ACC112 (cell line): ENCODE measurements around the gene RRBP1.

Source experiments
- H2AFZ ChIP-seq: fragments of 200-600 bp; sonication (generic); one replicate; pipeline ENCODE4 v1.6.0; 2017; ENCODE audit warnings: antibody characterized with exemption, low read length; ENCODE audit not compliant: unreplicated experiment
- H3K27ac ChIP-seq: fragments of 200-600 bp; sonication (generic); 2 replicates; pipeline ENCODE4 v1.5.1; 2014; ENCODE audit warnings: low read depth, mild to moderate bottlenecking, antibody characterized with exemption, low read length, moderate library complexity
- H3K27me3 ChIP-seq: fragments of 200-600 bp; sonication (generic); 2 replicates; pipeline ENCODE4 v1.6.1; 2014; ENCODE audit warnings: mild to moderate bottlenecking, antibody characterized with exemption, low read length, moderate library complexity, mixed read lengths; ENCODE audit not compliant: insufficient read depth
- H3K36me3 ChIP-seq: fragments of 200-600 bp; sonication (generic); 2 replicates; pipeline ENCODE4 v1.6.1; 2016; ENCODE audit warnings: mild to moderate bottlenecking, antibody characterized with exemption, low read length, moderate library complexity, mixed read lengths; ENCODE audit not compliant: insufficient read depth
- H3K4me1 ChIP-seq: fragments of 200-600 bp; sonication (generic); one replicate; pipeline ENCODE4 v1.6.1; 2016; ENCODE audit warnings: low read length, mixed read lengths; ENCODE audit not compliant: insufficient read depth, unreplicated experiment, control insufficient read depth
- H3K4me3 ChIP-seq: fragments of 200-600 bp; sonication (generic); 2 replicates; pipeline ENCODE4 v1.5.1; 2014; ENCODE audit warnings: mild to moderate bottlenecking, low read depth, low read length
- H3K79me2 ChIP-seq: fragments of 200-600 bp; sonication (generic); one replicate; pipeline ENCODE4 v1.6.0; 2016; ENCODE audit warnings: low read length; ENCODE audit not compliant: control insufficient read depth, unreplicated experiment, insufficient read depth

Gene RRBP1

DNA sequence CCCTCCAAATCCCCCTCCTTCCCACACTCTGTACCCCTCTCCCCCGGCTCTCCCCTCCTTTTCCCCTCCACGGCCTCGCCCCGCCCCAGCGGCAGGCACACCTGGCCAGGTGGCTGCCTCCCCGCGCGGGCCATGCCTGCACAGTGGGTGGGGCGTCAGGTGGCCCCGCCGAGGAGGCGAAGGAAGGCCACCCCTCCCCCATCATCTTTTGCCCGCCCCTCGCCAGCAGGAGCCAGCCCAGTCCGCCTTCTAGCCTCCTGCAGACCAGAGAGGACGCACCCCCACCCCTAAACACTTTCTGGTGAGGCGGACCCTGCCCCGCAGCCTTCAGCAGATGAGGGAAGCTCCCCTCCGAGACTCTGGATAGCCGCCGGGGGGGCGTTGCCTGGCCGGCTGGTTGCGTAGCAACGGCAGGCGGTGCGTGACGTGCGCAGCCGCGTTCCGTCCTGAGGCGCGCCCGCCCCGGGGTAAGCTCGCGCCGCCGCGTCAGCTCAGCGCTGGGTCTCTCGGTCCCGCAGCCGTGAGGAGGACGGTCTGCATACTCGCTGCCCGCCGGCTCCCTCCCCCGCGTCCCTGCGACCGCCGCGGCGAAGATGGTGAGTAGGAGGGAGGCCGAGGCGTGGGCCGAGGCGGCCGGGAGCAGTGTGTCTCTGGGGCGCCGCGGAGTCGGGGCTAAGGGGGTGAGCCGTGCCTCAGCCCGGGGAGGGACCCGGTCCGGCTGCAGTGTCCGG lies 112.3 kb downstream of the RRBP1 start, which contains the start of gene DSTN:
Gene DSTN, plus strand, starts transcription at position 460 of the 731 bp plus-strand sequence. Its CDS starts 134 bp downstream, at position 594.
- Histone ChIP-seq H3K79me2 (peaks cover 44% of the 10 kb centered on the region), H3K4me3 (peak within 1 kb of the TSS; percentile 95), H3K36me3 (no peaks in the 10 kb centered on the region), H3K27me3 (no peaks in the 10 kb centered on the region), H3K27ac (peak within 1 kb of the TSS; percentile 96), H2AFZ (no peak within 1 kb of the TSS), H3K4me1 (peaks cover 38% of the 10 kb centered on the region)

DNA sequence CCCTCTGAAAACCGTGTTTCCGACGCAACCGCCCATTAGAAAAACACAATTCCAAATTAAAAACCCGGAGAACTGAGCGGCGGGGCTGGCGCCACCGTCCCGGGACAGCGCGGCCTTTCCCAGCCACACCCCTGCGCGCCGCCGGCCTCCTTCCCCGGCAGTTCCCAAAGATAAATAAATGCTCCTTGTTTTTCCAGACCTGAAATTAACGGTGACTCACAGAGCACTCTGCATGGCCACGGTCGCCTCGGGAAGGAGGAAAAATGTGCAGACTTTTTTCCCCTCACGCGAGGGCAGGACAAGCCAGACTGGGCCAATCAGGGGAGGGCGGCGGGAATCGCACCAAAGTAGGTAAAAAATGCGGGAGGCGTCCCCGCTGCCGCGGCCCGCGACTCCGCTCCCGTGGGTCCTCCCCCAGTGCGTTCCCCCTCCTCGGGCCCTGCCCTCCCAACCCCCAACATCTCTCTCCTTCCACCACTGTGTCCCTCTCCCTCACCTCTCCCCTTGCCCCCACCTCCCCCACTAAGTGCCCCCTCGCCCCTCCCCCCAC lies 113.0 kb downstream of the RRBP1 start:
- Histone ChIP-seq H3K36me3 (no peaks in the 10 kb centered on the region), H3K4me3 (peak overlapping the region; percentile 95), H3K4me1 (peaks cover 38% of the 10 kb centered on the region), H2AFZ (no peak overlapping the region), H3K27me3 (no peaks in the 10 kb centered on the region), H3K79me2 (peaks cover 41% of the 10 kb centered on the region), H3K27ac (peak overlapping the region; percentile 96)

DNA sequence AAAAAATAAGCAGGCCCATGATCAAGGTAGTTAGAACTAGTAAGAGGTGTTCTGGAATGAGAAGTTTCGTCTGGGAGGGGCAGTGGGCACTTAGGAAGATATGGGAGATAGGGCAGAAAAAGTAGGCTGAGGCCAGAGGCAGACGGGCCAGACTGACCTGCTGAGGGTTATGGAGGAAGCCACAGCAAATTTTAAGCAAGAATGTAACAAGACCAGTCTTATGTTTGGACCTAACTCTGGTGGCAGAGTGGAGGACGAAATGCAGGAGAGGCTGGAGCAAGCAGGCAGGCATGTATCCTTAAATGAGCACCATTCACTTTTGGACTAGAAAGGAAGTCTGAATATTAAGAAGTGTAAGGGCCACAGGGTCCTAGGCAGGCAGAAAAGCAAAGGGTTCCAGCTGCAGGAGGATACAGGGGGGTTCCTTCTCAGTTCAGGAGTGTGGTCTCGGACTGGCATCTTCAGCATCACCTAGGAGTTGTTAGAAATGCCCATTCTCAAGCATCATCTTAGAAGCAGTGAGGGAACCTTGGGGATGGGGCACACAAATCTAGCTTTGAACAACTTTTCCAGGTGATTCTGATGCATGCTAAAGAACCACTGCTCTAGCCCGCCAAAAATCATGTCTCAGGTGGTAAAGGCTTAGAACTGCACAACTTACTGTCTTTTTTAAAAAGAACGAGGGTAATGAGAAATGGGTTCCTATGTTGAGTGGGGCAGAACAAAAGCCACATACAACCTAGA lies 113.8 kb downstream of the RRBP1 start:
- H3K4me1 ChIP-seq, result peaks cover 34% of the 10 kb centered on the region
- no peak overlapping the region for H2AFZ ChIP-seq
- H3K36me3 ChIP-seq, result no peaks in the 10 kb centered on the region
- H3K27me3 ChIP-seq, result no peaks in the 10 kb centered on the region
- H3K4me3 ChIP-seq, result peak overlapping the region; percentile 95
- H3K79me2 ChIP-seq, result peaks cover 33% of the 10 kb centered on the region
- peak overlapping the region; percentile 96 for H3K27ac ChIP-seq

DNA sequence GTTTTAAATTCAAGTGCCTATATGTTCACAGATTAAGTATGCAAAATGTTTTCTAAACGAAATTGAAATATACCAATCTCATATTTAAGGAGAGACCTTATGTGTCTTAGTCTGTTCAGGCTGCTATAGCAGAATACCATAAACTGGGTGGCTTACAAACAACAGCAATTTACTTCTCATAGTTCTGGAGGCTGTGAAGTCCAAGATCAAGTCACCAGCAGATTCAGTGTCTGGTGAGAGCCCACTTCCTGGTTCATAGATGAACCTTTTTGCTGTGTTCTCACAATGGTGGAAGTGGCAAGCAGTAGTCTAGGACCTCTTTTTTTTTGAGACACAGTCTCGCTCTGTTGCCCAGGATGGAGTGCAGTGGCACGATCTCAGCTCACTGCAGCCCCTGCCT lies 115.7 kb downstream of the RRBP1 start:
- H3K4me3 ChIP-seq, result no peak overlapping the region
- no peaks in the 10 kb centered on the region for H3K36me3 ChIP-seq
- H3K27me3 ChIP-seq, result no peaks in the 10 kb centered on the region
- no peak overlapping the region for H2AFZ ChIP-seq
- H3K79me2 ChIP-seq, result peaks cover 14% of the 10 kb centered on the region
- H3K4me1 ChIP-seq, result peaks cover 23% of the 10 kb centered on the region
- H3K27ac ChIP-seq, result no peak overlapping the region

DNA sequence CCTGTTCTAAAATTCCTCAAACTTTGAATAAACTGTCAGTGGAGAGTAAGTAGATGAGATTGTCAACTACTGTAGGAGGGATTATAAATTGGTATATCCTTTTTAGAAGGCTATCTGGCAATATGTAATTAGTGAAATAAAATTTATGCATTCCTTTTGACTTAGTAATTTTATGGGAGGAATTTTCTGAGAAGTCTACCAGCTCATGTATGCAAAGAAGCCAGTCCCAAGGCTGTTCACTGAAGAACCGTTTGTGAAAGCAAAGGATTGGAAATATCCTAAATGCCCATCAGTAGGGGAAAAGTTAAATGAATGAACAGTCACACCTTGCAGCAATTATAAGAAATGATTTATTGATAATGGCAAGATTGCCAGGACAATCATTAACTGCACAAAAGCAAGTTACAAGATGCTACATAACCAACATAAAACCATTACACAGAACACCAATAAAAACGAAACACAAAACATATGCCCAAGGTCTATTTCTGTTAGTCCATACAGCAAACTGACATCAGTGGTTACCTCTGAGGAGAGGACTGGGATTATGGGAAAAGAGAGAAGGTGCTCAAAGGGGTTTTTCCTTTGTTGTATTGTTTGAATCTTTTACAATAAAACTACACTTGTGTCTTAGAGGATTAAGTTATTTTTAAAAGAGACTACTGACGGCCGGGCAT lies 116.7 kb downstream of the RRBP1 start:
- H3K79me2 ChIP-seq, result peaks cover 4% of the 10 kb centered on the region
- H3K36me3 ChIP-seq, result no peaks in the 10 kb centered on the region

More for the DNA sequence above, 116.7 kb downstream of the RRBP1 start:
- Histone ChIP-seq H3K27me3 (no peaks in the 10 kb centered on the region), H3K4me3 (no peak overlapping the region; the same call in 1 of the 2 replicates), H3K27ac (peak overlapping the region; percentile 19; the same call in 1 of the 2 replicates), H3K4me1 (peaks cover 27% of the 10 kb centered on the region), H2AFZ (no peak overlapping the region)
